Fibroblast of gingiva (primary cell): ENCODE data around the gene RNASE11.
"Not testable (repeated sequence)": the region's sequence is repeated elsewhere in the genome, so short reads cannot be mapped to it uniquely, and the experiment has no call there.

Experiments used
- DNase-seq: peaks from one replicate; pipeline ENCODE4 v3.0.0-alpha.2; 2011; ENCODE audit warnings: low read depth

Gene RNASE11

DNA sequence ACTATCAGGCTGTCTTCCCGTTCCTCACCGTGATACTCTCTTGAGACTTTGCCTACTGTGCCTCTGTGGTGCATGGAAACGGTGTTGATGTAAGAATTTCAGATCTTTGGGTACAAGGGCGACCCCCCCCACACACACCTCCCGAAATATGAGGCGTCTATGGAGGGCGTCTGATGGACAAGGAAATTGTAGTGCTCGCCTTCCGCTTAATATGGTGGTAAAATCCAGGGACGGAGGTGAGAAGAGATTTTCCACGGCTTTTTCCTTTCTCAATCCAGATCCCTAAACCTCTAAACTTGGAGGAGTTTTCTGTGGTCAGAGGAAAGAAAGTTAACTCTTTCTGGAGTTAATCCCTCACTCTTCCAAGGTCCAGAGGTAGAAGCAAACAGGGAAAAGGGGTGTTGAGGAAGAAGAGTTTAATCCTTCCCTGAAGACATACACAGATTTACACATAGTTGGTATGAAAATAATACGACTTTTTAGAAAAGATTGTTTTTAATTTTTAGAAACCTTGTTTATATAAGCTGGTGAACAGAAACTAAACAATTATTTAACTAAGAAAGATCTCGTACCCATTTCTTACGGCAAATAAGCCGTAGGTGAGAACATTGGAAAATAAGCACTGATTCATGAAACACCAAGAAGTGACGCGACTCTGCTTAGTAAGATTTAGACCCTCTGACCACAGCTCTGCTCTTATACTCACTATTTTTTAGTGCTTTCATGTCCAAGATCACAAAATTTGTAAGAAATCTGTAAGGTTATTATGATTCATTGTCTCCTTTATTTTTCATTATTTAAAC lies 26.4 kb upstream of the RNASE11 start:
- DNase-seq = no peak

DNA sequence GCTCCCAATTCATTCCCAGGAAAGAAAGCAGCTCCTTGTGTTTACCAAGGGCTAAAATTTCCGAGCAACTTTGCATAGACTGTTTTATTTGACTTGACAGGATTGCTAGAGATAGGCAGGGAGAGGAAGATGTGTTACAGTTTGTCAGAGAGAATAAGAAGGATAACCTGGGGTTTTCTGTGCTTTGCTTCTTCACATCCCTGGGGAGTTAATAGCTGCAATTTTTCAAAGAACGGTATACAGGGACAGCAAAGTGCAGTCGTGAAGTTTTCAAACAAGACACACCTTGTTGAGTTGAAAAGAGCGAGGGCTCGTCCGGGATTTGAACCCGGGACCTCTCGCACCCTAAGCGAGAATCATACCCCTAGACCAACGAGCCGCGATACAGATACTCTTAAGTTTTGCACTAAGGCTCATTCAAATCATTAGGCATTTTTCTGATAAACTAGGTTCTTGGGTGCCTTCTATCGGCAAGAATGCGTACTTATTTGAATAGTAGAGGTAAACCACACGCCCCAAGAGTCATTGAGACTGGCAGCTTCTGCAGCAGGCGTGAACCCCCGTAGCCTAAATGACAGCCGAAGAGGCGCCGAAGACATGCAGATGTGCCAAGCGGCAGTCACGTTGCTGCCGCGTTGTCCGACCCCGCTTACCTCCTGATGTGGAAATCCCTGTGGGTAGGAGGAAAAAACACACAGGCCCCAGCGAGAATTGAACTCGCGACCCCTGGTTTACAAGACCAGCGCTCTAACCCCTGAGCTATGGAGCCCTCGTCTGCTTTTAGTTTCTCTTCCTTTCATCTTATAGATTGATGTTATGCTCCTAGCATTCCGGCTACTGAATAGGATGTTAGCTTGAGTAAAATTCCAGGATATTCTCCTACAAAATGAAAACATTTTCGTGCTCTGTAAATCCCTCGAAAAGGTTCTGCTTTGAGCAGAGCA lies 25.6 kb upstream of the RNASE11 start:
- peak; percentile 99 for DNase-seq

DNA sequence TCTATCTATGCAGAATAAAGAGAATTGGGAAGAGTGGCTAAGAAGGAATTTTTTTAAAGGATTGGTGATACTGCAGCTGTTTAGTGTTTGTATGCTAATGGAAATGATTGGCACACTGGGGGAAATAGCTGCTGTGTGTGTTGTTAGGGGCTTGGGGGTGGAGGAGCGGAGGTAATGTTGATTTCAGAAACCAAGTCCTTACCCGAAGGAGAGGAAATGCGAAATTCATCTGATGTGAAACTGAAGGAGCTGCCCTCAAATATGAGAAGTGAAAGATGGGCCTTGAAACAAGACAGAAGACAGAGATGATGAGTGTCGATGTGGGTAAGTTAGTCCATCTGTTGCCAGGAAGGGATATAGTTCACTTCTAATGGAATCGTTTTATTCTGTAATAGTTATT lies 24.6 kb upstream of the RNASE11 start:
- no peak for DNase-seq

DNA sequence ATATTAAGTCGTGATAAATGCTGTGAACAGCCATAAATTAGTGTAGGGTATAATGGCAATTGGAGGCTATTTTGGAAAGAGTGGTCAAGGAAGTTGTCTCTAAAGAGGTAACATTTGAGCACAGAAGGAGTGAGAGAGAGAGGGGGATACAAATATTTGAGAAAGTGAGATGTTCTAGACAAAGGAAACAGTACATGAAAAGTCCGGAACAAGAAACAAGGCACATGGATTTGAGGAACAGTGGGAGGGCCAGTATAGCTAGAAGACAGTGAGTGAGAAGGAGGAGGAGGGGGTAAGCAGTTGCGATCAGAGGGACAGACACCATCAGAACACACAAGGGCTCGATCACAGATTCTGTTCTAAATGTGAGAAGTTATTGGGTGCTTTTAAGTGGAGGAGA lies 23.5 kb upstream of the RNASE11 start:
- no peak for DNase-seq

DNA sequence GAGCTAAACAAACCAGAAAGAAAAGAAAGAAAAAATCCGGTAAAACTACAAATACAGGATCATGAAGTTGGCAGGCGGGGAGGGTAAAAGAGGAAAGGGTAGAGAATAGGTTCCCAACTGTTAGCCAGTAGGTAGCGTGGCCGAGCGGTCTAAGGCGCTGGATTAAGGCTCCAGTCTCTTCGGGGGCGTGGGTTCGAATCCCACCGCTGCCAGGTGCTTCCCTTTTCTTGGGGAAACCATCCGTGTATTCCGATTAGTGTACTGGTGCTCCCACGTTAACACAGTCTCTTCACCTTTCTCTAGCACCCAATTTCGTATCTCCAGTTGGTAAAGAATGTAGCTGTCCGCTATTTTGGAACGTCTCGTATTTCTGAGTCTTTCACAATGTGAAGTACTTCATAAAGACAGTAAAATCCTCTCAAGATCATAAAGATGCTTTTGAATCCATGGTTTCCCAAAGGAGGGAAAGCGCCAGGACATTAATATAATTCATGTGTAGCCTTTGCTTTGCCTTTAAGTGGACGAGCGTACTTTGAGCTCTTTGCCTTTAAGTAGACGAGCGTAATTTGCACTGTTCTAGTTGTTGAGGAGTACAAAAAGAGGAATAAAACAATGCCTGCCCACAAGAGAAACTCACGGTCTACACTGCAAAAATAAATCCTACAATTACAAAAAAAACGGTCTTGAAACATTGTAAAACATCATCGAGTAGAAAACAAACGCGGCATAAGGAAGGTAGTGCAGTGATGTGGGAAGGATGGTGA lies 22.4 kb upstream of the RNASE11 start:
- peak; percentile 76 for DNase-seq

DNA sequence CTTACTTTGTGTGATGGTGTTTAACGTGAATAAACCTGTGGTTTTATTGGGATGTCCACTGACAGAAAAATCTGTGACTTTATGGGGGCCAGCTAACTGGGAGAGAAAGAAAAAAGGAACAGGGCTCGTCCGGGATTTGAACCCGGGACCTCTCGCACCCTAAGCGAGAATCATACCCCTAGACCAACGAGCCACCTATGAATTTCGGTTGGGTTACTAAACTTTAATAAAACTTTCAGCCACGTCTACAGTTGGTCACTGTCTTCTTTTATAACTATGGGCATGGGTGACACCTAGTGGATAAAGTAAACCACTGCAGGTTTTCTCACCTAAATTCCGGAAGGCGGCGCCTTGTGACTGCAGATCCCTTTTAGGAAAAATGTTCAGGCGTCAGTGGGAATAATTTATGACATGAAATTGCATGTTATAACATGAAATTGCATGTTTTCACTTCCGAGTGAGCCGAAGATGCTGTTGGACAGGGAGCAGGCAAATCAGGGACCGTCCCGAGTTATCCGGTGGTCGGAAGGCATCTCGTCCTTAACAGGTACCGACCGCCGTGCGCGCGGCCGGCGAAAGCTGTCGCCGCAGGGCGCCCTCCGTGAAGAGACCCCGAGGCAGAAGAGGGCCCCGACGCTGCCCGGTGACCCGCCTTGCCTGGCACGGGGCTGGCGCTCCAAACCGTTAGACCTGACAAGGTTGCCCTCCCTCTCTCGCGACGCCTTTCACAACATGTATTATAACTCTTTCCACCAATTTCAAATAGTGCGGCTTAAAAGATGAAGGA lies 21.6 kb upstream of the RNASE11 start:
- peak; percentile 78 for DNase-seq

DNA sequence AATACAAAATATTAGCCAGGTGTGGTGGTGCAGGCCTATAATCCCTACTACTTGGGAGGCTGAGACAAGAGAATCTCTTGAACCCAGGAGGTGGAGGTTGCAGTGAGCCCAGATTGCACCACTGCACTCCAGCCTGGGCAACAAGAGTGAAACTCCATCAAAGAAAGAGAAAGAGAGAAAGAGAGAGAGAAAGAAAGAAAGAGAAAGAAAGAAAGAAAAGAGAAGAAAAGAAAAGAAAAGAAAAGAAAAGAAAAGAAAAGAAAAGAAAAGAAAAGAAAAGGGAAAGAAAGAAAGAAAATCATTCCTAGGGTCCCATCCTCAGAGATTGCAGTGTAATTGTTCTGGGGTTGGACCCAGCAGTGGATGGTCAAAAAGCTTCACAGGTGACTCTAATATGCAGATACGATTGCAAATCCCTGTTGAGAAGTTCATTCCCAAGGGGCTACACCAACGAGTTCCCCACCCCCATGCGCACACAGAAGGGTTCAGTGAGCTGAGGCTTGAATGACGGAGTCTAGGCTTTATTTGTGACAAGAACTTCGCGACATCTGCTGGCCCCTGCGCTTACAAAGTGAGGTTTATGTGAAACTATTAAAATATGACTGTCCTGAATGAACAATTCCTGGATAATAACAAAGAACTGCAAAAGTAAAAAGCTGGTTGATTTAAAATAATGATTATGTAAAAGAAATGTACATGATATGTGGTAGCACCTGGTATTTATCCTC lies 20.7 kb upstream of the RNASE11 start:
- no peak for DNase-seq

DNA sequence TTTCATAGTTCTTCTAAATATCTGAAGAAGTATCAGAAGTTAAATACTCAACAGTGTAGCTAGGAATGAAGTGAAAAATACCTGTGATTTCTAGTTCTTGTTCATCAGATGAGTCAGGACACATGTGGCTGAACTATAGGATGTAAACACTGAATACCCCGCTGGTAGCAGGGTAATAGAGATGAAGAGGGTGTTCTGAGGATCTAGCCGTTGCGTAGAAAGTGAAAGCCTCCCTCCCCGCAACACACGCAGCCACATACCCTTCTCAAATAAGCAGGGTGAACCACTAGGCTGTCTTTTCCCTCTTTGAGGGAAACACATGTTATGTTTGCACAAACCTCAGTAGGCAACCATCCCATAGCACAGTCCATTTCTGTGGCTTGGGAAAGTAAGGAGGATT lies 19.8 kb upstream of the RNASE11 start:
- no peak for DNase-seq

DNA sequence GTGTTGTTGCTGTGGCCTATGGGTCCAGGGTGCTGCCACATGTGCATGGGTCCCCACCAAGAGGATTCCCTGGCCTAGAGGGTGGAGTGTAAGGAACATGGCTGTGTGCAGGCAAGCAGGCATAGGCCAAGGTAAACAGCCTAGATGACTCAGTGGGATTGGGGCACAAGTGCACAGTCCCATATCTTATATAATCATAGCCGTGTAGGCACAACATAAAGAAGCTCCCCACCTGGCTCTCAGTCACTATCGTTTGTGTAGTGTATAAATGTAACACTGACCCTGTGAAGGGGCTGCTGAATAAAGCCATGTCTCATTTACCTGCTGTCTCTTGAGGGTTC lies 19.1 kb upstream of the RNASE11 start:
- DNase-seq = no peak

DNA sequence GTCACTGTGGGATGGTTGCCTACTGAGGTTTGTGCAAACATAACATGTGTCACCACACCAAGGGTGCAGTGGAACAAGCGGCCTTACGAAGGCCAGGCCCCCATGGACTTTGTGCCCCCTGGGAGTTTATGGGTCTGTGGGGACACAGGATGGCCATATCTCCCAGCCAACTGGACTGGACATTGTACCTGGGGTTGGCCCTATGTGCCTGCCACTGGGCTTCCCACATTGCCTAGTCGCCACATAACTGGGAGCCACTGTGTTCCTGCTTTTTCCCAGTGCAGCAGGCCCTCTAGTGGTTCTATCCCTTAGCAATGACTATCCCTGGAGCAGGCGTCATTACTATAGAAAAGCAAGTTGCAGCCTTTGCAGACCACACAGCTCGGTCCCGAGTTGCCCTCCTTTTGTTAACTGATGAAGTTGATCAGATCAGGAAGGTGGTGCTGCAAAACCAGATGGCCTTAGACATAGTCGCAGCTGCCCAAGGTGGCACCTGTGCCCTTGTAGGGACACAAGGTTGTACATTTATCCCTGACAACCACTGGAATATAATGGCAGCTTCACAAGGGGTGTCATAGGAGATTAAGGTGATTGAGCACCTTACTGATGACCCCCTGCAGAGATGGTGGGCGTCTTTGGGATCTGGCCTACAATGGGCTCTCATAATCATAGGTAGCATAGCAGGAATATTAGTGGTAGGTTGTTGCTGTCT lies 18.5 kb upstream of the RNASE11 start:
- no peak for DNase-seq

DNA sequence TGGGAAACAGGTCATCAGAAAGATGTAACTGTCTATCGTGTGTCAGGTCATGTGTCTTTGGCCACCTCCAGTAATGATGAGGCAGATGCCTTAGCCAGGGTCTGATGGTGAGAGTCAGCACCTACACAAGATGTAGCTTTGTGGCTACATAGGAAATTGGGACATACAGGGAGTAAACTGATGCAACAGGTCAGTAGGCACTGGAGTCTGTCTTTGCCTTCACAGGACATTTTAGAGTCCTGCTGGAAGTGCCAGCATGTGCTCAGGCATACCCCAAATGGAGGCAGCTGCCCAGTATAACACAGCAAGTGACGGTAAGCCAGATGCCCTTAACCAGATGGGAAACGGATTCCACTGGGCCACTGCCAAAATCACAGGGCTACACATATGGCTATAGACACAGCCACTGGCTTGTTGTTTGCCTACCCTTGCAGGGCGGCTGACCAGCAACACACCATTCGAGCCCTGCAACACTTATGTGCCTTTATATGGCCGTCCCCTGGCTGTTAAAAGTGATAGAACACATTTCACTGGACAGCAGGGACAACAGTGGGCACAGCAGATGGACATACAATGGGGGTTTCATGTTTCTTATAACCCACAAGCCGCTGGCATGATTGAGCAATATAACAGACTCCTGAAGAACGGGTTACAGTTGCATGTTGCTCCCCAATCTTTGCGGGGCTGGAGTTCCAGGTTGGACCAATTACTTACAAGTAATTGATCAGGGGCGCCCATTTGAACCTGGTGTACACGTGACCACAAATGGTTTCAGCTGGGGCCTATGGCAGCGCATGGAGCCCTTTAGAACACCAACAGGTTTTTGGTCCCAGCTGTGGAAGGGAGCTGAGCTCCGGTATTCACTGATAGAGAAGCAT lies 16.3 kb upstream of the RNASE11 start:
- DNase-seq = no peak

DNA sequence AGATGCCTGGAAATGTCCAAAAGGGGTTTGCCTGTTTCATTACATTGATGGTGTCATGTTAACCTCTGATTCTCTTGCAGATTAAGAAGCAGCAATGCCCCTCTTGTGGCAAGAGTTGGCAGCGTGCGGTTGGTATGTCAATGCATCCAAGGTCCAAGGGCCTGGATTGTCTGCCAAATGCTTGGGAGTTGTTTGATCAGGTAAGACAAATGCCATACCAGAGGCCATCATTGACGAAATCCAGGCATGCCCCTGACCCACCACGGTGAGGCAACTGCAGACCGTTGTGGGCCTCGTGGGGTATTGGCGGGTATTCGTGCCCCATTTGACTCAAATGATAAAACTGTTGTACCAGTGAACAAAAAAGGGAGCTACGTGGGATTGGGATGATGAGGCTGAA lies 14.8 kb upstream of the RNASE11 start:
- DNase-seq = no peak

DNA sequence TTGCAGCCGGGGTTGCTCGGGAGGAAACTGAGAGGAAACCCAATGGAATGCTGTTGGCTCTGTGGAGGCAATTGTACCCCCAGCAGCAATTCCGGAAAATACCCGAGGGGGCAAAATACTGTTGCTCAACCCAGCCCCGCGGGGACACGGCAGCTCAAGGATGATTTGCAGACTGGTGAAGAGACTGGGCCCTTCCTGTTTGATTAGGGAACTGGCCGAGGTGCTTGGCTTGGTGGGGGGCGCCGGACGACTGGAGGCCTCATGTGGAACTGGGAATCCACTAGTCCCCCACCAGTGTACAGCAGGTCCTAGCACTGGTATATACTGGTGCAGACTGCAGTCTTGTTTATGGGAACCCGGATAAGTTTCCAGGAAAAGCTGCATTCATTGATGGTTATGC lies 13.7 kb upstream of the RNASE11 start:
- no peak for DNase-seq

DNA sequence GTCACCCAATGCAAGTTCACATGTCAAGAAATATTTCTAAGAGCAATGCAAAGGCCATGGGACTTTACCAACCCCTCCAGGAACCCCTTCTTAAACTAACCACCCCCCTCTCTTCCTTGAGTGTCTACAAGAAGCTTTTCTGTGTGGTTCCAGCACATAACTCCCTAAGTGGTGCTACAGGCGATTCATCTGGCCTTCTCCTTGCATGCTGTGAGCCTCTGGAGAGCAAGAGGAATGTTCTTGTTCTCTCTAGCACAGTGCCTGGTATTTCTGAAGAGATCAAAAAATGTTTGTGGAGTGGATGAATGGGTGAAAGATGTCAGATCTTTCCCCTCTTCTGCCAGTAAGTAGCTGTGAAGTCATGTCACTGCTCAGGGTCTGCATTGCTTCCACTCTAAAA lies 9.3 kb upstream of the RNASE11 start:
- no peak for DNase-seq

DNA sequence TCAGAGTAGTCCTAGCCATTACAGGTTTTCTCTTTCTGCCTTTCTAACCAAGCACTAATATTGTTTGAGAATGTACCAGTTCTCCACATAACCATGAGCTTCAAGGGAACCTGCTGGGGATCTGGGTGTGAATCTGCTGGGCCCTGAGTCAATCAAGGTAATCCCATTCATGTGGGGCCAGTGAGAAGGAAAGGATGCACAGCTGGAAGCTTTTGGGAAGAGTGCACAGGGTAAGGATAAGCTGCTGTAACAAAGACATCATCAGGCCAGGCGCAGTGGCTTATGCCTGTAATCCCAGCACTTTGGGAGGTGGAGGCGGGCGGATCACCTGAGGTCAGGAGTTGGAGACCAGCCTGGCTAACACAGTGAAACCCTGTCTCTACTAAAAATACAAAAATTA lies 7.9 kb upstream of the RNASE11 start:
- DNase-seq = not testable (repeated sequence)

DNA sequence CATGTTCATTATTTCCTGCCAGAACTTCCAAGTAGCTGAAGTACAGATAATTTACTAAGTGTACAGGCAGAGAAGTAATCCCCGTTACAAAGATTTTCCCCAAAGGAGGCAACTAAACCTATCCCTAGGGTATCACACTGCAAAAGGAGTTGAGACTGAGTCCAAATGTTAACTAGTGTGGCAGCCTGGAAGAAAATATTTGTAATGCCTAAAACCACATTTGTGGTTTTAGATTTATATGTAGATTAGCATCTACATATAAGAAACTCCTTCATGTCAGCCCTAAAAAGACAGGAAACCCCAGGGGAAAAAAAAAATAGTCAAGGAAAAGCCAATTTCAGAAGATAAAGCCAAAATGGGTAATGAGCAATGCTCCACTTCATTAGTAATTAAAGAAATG lies 4.8 kb upstream of the RNASE11 start:
- DNase-seq = no peak

DNA sequence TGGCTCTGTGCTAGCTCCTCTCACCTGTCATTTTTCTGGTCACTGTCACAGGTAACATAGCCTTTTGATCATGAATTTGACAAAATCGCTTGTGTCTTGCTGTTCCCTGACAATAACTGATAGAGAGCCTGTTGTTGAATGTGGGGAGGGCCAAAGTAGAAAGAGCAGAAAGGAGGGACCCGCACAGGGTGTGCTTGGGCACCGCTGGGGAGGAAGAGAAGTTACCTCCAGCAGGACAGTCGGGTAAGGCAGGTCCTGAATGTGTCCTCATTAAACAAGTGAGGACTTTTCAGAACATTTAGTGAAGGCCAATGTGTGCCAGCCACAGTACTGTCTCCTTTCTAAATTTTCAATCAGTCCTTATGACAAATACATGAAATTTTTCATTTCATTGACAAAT lies 3.4 kb upstream of the RNASE11 start, which contains the start of gene RNASE12:
TSS of gene RNASE12 (minus strand) at position 142 of the 400 bp plus-strand sequence. CDS start 653 bp downstream, outside the sequence.
- no peak for DNase-seq

DNA sequence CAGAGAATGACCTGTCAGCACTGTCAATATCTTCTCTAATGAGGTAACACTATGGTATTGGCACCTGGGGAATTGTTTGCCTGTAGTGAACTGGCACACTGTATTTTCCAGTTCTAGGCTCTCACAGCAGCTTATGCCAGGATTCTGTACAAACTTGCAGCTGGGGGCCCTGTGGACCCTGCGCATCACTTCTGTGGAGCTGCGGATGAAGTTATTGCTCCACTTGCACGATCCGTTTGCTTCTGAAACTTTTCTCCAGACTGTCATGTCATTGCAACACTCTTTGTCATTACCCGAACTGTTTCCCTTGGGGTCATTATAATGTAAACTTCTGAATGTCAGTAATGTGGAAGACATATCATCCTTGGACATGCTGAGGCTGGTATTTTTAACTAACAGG lies 3.9 kb downstream of the RNASE11 start:
- no peak for DNase-seq

DNA sequence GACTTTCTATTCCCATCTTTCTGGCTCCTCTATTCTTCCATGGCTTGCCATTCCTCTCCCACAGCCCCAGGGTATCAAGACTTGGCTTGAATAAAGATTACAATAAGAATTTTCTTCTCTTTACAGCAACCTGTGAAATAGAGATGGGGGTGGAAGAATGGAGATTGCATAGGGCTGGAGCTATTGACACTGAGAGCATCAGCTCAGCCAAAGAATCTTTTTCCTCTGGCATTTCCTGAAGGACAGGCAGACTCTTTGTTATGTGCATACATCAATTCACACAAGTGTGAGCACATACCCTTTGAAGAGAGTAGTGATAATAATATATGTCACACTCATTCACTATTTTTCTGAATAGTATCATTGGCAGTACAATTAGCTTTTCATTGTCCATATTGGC lies 4.7 kb downstream of the RNASE11 start:
- DNase-seq = no peak
